A549 treated with Mapracorat at 1 μM for 4 hours (cell line): ENCODE measurements around the gene ZBTB8A. TPM values are rescaled to one million over a fixed set of nuclear protein-coding genes. Genes with fewer than 3 reads are reported as not detected.

Experiments used
- total RNA-seq: library from RNA; stranded (reverse); fragments of 200-300 nt; extraction: Qiagen RNA extraction; gene quantifications from 5 replicates; pipeline ENCODE4 v1.2.3, GENCODE V29; 2022

Gene ZBTB8A
- total RNA-seq, result 3.4 to 4.9 TPM (median 4.0 TPM) in 5 replicates

GRCh38 chr1:32538887-32539583, at the start of gene ZBTB8A:
ZBTB8A (plus strand) TSS chr1:32539427; CDS start chr1:32592932, 53,505 bp downstream.

GRCh38 chr1:32650248-32650751, 111.1 kb downstream of the ZBTB8A start, which contains the start of gene ZBTB8OS:
ZBTB8OS (minus strand) TSS chr1:32650550; CDS start chr1:32650529, 21 bp downstream.

GRCh38 chr1:32650752-32651460, 111.7 kb downstream of the ZBTB8A start, which contains the start of gene RBBP4:
RBBP4 (plus strand) TSS chr1:32651208; CDS start chr1:32651307, 99 bp downstream.

Other genes with a start within 250 kb of the ZBTB8A start
- 52.5 to 57.3 TPM (median 53.7 TPM) in 5 replicates for gene HDAC1, start 247.3 kb upstream of the ZBTB8A start, total RNA-seq
- 56.5 to 70.2 TPM (median 68.3 TPM) in 5 replicates for gene MARCKSL1, start 203.2 kb upstream of the ZBTB8A start, total RNA-seq
- gene FAM229A, start 176.9 kb upstream of the ZBTB8A start, total RNA-seq, result 2.5 to 5.6 TPM (median 4.0 TPM) in 5 replicates
- 0.86 TPM in 1 of 5 replicates, not detected in the others for gene TSSK3, start 176.9 kb upstream of the ZBTB8A start, total RNA-seq
- gene BSDC1, start 145.0 kb upstream of the ZBTB8A start, total RNA-seq, result 17.3 to 21.5 TPM (median 20.5 TPM) in 5 replicates
- 0.01 TPM in 1 of 5 replicates, not detected in the others for gene ZBTB8B, start 74.4 kb upstream of the ZBTB8A start, total RNA-seq
- gene ZBTB8OS, start 111.1 kb downstream of the ZBTB8A start, total RNA-seq, result 35.0 to 55.6 TPM (median 37.1 TPM) in 5 replicates
- 66.7 to 82.1 TPM (median 76.6 TPM) in 5 replicates for gene RBBP4, start 111.8 kb downstream of the ZBTB8A start, total RNA-seq
- gene SYNC, start 163.3 kb downstream of the ZBTB8A start, total RNA-seq, result 10.7 to 15.2 TPM (median 14.5 TPM) in 5 replicates